PFSK-1 (cell line): ENCODE measurements around the gene RANBP10.

Experiments used
- FOXP2 ChIP-seq: optimal IDR thresholded peaks from 2 replicates; pipeline ENCODE3; 2011; ENCODE audit warnings: borderline replicate concordance, control low read depth, inconsistent platforms; ENCODE audit not compliant: insufficient read depth; ENCODE audit errors: extremely low read length, extremely low read depth
- POLR2AphosphoS5 ChIP-seq: IDR thresholded peaks from 2 replicates; pipeline ENCODE4 v1.6.1; 2012; ENCODE audit warnings: low read depth, mild to moderate bottlenecking, control low read depth, low read length, moderate library complexity
- REST ChIP-seq, 2 experiments: IDR thresholded peaks; 2 replicates each; pipeline versions ENCODE4 v1.6.1 to v1.8.0; 2011 to 2012; ENCODE audit warnings: low read depth in 2 of 2, low read length in 2 of 2, control low read depth in 1 of 2, inconsistent platforms in 1 of 2, mild to moderate bottlenecking in 1 of 2, moderate library complexity in 1 of 2; ENCODE audit not compliant: insufficient read depth in 1 of 2
- TAF1 ChIP-seq: IDR thresholded peaks from 2 replicates; pipeline ENCODE4 v1.6.1; 2012; ENCODE audit warnings: low read length, control low read depth, borderline replicate concordance; ENCODE audit not compliant: insufficient read depth

- TF ChIP-seq REST (IDR thresholded peaks at IDR 0.05; ENCODE audit: insufficient read depth in 1 of 2, low read depth in 2 of 2, low read length in 2 of 2) (no peak), TAF1 (no peak), POLR2AphosphoS5 (no peak), FOXP2 (no peak)
Observed at GRCh38 chr16:67752641-67753040, 53.7 kb downstream of the RANBP10 start.
